GM21737 (cell line): ENCODE data around the gene ST7.
"Not testable (repeated sequence)": the region's sequence is repeated elsewhere in the genome, so short reads cannot be mapped to it uniquely, and the experiment has no call there.

Experiments used
- ATAC-seq: cut with Tn5 transposase; IDR thresholded peaks from one replicate; pipeline ENCODE4 v1.9.1; 2021; ENCODE audit warnings: mild to moderate bottlenecking, moderate library complexity; ENCODE audit not compliant: unreplicated experiment

ST7 gene

GRCh38 chr7:116953372-116953905 lies at the start of gene ST7:
Gene ST7 (plus strand): TSS chr7:116953501. CDS start chr7:116953541, 40 bp downstream.
- peak; percentile 41 for ATAC-seq

GRCh38 chr7:116906391-116906790 lies 46.9 kb upstream of the ST7 start:
- ATAC-seq: no peak

GRCh38 chr7:116910383-116910782 lies 42.9 kb upstream of the ST7 start:
- ATAC-seq: no peak

- ATAC-seq: no peak
Measured at GRCh38 chr7:116911801-116912200, 41.5 kb upstream of the ST7 start.

- ATAC-seq: no peak
Measured at GRCh38 chr7:116912269-116912909, 40.9 kb upstream of the ST7 start.

GRCh38 chr7:116918704-116919103 lies 34.6 kb upstream of the ST7 start:
- ATAC-seq: no peak

- no peak for ATAC-seq
Measured at GRCh38 chr7:116920359-116920758, 32.9 kb upstream of the ST7 start.

GRCh38 chr7:116922545-116922944 lies 30.8 kb upstream of the ST7 start:
- no peak for ATAC-seq

GRCh38 chr7:116924741-116925140 lies 28.6 kb upstream of the ST7 start:
- no peak for ATAC-seq

GRCh38 chr7:116929021-116929420 lies 24.3 kb upstream of the ST7 start:
- no peak for ATAC-seq

- ATAC-seq: peak; percentile 77
Measured at GRCh38 chr7:116929914-116930913, 23.1 kb upstream of the ST7 start.

GRCh38 chr7:116932566-116932965 lies 20.7 kb upstream of the ST7 start:
- no peak for ATAC-seq

- no peak for ATAC-seq
Measured at GRCh38 chr7:116933465-116933864, 19.8 kb upstream of the ST7 start.

GRCh38 chr7:116934580-116934979 lies 18.7 kb upstream of the ST7 start:
- ATAC-seq: no peak

- not testable (repeated sequence) for ATAC-seq
Measured at GRCh38 chr7:116936844-116937243, 16.5 kb upstream of the ST7 start.

GRCh38 chr7:116938678-116939077 lies 14.6 kb upstream of the ST7 start:
- no peak for ATAC-seq

GRCh38 chr7:116940689-116941370 lies 12.5 kb upstream of the ST7 start:
- no peak for ATAC-seq

- ATAC-seq: no peak
Measured at GRCh38 chr7:116942504-116942903, 10.8 kb upstream of the ST7 start.

GRCh38 chr7:116948934-116949333 lies 4.4 kb upstream of the ST7 start:
- no peak for ATAC-seq

- ATAC-seq: no peak
Measured at GRCh38 chr7:116949941-116950801, 3.1 kb upstream of the ST7 start.
